ENCODE results near the gene CLTCL1.
"Not testable (repeated sequence)": the region's sequence is repeated elsewhere in the genome, so short reads cannot be mapped to it uniquely, and the experiment has no call there.

Gene CLTCL1

DNA sequence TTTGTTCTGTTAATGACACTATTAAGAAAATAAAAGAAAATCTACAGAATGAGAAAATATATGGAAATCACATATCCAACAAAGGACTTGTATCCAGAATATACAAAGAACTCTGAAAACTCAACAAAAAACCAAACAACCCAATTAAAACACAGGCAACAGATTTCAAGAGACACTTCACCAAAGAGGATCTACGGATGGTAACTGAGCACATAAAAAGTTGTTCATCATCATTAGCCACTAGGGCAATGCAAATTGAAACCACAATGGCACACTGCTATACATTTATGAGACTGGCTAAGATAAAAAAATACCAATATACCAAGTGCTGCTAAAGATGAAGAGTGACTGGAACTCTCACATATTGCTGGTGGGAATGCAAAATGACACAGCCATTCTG, 78.5 kb downstream of the CLTCL1 start:
- no peaks in the 10 kb centered on the region for H3K9me3 ChIP-seq (ENCODE audit: control insufficient read depth in 2 of 2, low read length in 2 of 2)
- H3K9ac ChIP-seq (ENCODE audit: low read depth in 1 of 2, low read length in 2 of 2) = no peak overlapping the region
- H3K4me3 ChIP-seq (ENCODE audit: low read length in 2 of 2) = no peak overlapping the region
- H3K4me1 ChIP-seq (ENCODE audit: control insufficient read depth in 2 of 2, insufficient read depth in 2 of 2, low read length in 2 of 2) = peaks cover 0 to 2% of the 10 kb centered on the region in 2 donors
- H3K27me3 ChIP-seq (ENCODE audit: control insufficient read depth in 2 of 2, insufficient read depth in 2 of 2, low read length in 2 of 2) = no peaks in the 10 kb centered on the region
- no peak overlapping the region for H3K27ac ChIP-seq (ENCODE audit: low read depth in 2 of 2, low read length in 2 of 2)
- H3K36me3 ChIP-seq (ENCODE audit: control insufficient read depth in 2 of 2, insufficient read depth in 2 of 2, low read length in 2 of 2) = peaks cover 2 to 5% of the 10 kb centered on the region in 2 donors

DNA sequence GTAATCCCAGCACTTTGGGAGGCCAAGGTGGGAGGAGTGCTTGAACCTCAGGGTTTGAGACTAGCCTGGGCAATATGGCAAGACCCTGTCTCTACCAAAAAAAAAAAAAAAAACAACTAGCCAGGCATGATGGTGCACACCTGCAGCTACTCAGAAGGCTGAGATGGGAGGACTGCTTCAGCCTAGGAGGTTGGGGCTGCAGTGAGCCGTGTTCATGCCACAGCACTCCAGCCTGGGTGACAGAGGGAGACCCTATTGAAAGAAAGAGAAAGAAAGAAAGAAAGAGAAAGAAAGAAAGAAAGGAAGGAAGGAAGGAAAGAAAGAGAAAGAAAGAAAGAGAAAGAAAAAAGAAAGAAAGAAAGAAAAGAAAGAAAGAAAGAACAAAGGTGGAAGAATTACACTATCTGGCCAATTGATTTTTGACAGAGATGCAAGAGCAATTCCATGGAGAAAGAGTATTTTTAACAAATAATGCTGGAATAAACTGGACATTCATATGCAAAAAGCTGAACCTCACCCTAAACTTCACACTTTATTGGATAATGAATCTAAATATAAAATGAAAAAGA, 79.1 kb downstream of the CLTCL1 start:
- Histone ChIP-seq H3K9ac (ENCODE audit: low read depth in 1 of 2, low read length in 2 of 2) (no peak overlapping the region), H3K36me3 (ENCODE audit: control insufficient read depth in 2 of 2, insufficient read depth in 2 of 2, low read length in 2 of 2) (peaks cover 2 to 5% of the 10 kb centered on the region in 2 donors)

DNA sequence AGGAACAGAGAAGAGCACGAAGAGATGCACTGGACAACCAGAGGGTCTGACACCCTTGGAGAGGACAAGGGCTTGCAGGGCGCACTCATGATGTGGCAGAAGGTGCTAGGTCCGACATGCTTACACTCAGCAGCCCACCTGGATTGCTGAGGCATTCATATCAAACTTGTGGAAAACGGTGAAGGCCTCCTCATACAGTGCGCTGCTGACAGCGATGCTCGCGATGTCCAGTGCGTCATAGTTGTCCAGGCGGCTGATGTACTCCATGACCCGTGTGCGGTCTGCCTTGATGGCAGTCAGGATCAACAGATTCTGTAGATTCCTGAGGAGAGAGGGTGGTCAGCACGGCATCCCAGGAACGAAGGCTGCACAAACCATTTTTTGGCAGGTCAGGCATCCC, 81.3 kb downstream of the CLTCL1 start:
- Histone ChIP-seq H3K4me1 (ENCODE audit: control insufficient read depth in 2 of 2, insufficient read depth in 2 of 2, low read length in 2 of 2) (no peaks in the 10 kb centered on the region), H3K36me3 (ENCODE audit: control insufficient read depth in 2 of 2, insufficient read depth in 2 of 2, low read length in 2 of 2) (peaks cover 0 to 5% of the 10 kb centered on the region in 2 donors), H3K4me3 (ENCODE audit: low read length in 2 of 2) (no peak overlapping the region), H3K9me3 (ENCODE audit: control insufficient read depth in 2 of 2, low read length in 2 of 2) (no peaks in the 10 kb centered on the region), H3K9ac (ENCODE audit: low read depth in 1 of 2, low read length in 2 of 2) (no peak overlapping the region), H3K27ac (ENCODE audit: low read depth in 2 of 2, low read length in 2 of 2) (no peak overlapping the region), H3K27me3 (ENCODE audit: control insufficient read depth in 2 of 2, insufficient read depth in 2 of 2, low read length in 2 of 2) (no peaks in the 10 kb centered on the region)

More for the DNA sequence above, 79.1 kb downstream of the CLTCL1 start:
- no peak overlapping the region for H3K27ac ChIP-seq (ENCODE audit: low read depth in 2 of 2, low read length in 2 of 2)
- H3K4me1 ChIP-seq (ENCODE audit: control insufficient read depth in 2 of 2, insufficient read depth in 2 of 2, low read length in 2 of 2) = no peaks in the 10 kb centered on the region
- H3K4me3 ChIP-seq (ENCODE audit: low read length in 2 of 2) = no peak overlapping the region
- H3K9me3 ChIP-seq (ENCODE audit: control insufficient read depth in 2 of 2, low read length in 2 of 2) = no peaks in the 10 kb centered on the region
- H3K27me3 ChIP-seq (ENCODE audit: control insufficient read depth in 2 of 2, insufficient read depth in 2 of 2, low read length in 2 of 2) = no peaks in the 10 kb centered on the region

DNA sequence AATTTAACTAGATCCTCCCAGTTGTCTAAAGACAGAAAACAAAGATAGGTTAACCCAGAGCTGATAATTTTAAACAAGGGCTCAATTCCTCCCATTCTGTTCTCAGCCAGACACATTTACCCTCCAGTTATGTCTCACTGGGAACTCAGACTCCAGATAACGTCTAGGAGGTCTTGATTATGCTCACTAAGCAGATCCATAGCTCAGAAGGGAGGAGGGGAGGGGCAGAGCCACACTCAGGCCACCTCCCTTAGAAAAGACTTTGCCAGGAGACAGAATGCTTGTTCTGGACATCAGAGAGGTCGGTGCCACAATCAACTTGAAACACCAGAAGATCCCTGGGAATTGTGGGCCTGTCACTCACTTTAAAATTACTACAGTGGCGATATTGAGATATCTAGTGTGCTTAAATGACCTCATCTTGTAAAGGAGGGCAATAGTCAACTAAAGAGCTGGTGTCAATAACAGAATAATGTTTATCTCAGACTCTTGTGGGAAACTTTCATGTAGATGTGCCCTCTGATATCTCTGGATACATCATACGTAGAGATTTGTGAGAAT, 83.2 kb downstream of the CLTCL1 start:
- H3K4me3 ChIP-seq (ENCODE audit: low read length in 2 of 2) = no peak overlapping the region
- H3K27me3 ChIP-seq (ENCODE audit: control insufficient read depth in 2 of 2, insufficient read depth in 2 of 2, low read length in 2 of 2) = no peaks in the 10 kb centered on the region
- no peak overlapping the region for H3K27ac ChIP-seq (ENCODE audit: low read depth in 2 of 2, low read length in 2 of 2)
- no peaks in the 10 kb centered on the region for H3K4me1 ChIP-seq (ENCODE audit: control insufficient read depth in 2 of 2, insufficient read depth in 2 of 2, low read length in 2 of 2)
- H3K9ac ChIP-seq (ENCODE audit: low read depth in 1 of 2, low read length in 2 of 2) = no peak overlapping the region
- no peaks in the 10 kb centered on the region for H3K9me3 ChIP-seq (ENCODE audit: control insufficient read depth in 2 of 2, low read length in 2 of 2)
- H3K36me3 ChIP-seq (ENCODE audit: control insufficient read depth in 2 of 2, insufficient read depth in 2 of 2, low read length in 2 of 2) = peaks cover 0 to 5% of the 10 kb centered on the region in 2 donors

DNA sequence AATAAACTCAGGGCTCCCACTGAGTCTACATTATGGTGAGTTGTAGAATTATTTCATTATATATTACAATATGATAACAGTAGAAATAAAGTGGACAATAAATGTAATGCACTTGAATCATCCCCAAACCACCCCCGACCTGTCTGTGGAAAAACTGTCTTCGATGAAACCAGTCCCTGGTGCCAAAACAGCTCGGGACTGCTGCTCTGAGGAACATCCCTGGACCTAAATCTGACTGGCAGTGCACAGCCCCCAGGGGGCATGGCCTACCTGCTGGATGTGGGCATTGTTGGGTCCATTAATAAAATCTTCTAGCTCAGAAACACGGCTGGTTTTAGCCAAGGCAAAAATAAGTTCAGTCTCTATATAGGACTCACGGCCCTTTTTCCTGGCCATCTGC, 83.6 kb downstream of the CLTCL1 start:
- Histone ChIP-seq H3K36me3 (ENCODE audit: control insufficient read depth in 2 of 2, insufficient read depth in 2 of 2, low read length in 2 of 2) (peaks cover 0 to 5% of the 10 kb centered on the region in 2 donors), H3K4me1 (ENCODE audit: control insufficient read depth in 2 of 2, insufficient read depth in 2 of 2, low read length in 2 of 2) (no peaks in the 10 kb centered on the region), H3K9me3 (ENCODE audit: control insufficient read depth in 2 of 2, low read length in 2 of 2) (no peaks in the 10 kb centered on the region), H3K4me3 (ENCODE audit: low read length in 2 of 2) (no peak overlapping the region), H3K27me3 (ENCODE audit: control insufficient read depth in 2 of 2, insufficient read depth in 2 of 2, low read length in 2 of 2) (no peaks in the 10 kb centered on the region), H3K9ac (ENCODE audit: low read depth in 1 of 2, low read length in 2 of 2) (no peak overlapping the region), H3K27ac (ENCODE audit: low read depth in 2 of 2, low read length in 2 of 2) (no peak overlapping the region)

DNA sequence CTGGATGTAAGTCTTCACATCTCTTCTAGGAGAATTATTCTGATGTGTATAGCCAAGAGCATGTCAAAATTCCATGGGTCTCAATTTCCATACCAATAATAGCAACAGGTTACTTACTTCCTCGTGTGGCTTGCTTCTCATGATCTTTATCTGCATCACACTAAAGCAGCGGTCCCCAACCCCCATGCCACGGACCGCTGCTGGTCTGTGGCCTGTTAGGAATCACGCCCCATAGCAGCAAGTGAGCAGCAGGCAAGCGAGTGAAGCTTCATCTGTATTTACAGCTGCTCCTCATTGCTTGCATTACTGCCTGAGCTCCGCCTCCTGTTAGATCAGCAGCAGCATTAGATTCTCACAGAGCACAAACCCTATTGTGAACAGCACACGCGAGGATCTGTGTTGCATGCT, 84.1 kb downstream of the CLTCL1 start:
- Histone ChIP-seq H3K27me3 (ENCODE audit: control insufficient read depth in 2 of 2, insufficient read depth in 2 of 2, low read length in 2 of 2) (no peaks in the 10 kb centered on the region), H3K4me1 (ENCODE audit: control insufficient read depth in 2 of 2, insufficient read depth in 2 of 2, low read length in 2 of 2) (no peaks in the 10 kb centered on the region), H3K27ac (ENCODE audit: low read depth in 2 of 2, low read length in 2 of 2) (no peak overlapping the region), H3K9me3 (ENCODE audit: control insufficient read depth in 2 of 2, low read length in 2 of 2) (no peaks in the 10 kb centered on the region), H3K9ac (ENCODE audit: low read depth in 1 of 2, low read length in 2 of 2) (no peak overlapping the region), H3K36me3 (ENCODE audit: control insufficient read depth in 2 of 2, insufficient read depth in 2 of 2, low read length in 2 of 2) (peaks cover 0 to 5% of the 10 kb centered on the region in 2 donors), H3K4me3 (ENCODE audit: low read length in 2 of 2) (no peak overlapping the region)

DNA sequence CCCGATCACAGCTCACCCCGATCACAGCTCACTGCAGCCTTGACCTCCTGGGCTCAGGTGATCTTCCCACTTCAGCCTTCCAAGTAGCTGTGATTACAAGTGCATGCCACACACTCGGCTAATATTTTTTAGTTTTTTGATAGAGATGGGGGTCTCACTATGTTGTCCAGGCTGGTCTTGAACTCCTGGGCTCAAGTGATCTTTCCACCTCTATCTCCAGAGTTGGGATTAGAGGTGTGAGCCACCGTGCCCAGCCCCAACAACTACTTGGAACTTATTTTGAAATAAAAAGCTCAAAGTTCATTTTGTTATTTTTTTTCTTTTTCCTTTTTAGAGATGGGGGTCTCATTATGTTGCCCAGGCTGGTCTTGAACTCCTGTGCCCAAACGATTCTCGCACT, 85.2 kb downstream of the CLTCL1 start:
- H3K9me3 ChIP-seq (ENCODE audit: control insufficient read depth in 2 of 2, low read length in 2 of 2) = no peaks in the 10 kb centered on the region
- no peak overlapping the region for H3K9ac ChIP-seq (ENCODE audit: low read depth in 1 of 2, low read length in 2 of 2)
- no peak overlapping the region for H3K4me3 ChIP-seq (ENCODE audit: low read length in 2 of 2)
- H3K4me1 ChIP-seq (ENCODE audit: control insufficient read depth in 2 of 2, insufficient read depth in 2 of 2, low read length in 2 of 2) = no peaks in the 10 kb centered on the region
- peaks cover 0 to 5% of the 10 kb centered on the region in 2 donors for H3K36me3 ChIP-seq (ENCODE audit: control insufficient read depth in 2 of 2, insufficient read depth in 2 of 2, low read length in 2 of 2)
- no peaks in the 10 kb centered on the region for H3K27me3 ChIP-seq (ENCODE audit: control insufficient read depth in 2 of 2, insufficient read depth in 2 of 2, low read length in 2 of 2)
- H3K27ac ChIP-seq (ENCODE audit: low read depth in 2 of 2, low read length in 2 of 2) = no peak overlapping the region

DNA sequence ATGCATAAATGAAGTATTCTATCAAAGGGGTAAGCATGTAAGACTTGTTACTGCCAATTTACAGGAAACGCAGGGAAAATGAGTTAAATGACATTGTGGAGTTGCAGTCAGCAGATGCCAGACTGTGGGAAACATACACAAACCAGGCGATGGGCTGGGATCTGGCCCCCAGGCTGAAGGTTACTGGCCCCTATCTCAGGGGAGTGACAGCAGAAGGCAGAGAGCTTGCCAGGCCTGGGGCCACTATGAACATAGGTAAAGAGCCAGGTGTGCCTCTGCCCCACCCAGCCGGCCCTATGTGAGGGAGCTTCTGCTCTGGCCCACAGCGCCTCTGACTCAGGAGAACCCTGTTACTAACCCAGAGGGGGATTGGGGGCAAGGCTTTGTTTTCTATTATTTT, 86.9 kb downstream of the CLTCL1 start:
- Histone ChIP-seq H3K27ac (ENCODE audit: low read depth in 2 of 2, low read length in 2 of 2) (no peak overlapping the region), H3K4me1 (ENCODE audit: control insufficient read depth in 2 of 2, insufficient read depth in 2 of 2, low read length in 2 of 2) (no peaks in the 10 kb centered on the region), H3K36me3 (ENCODE audit: control insufficient read depth in 2 of 2, insufficient read depth in 2 of 2, low read length in 2 of 2) (no peaks in the 10 kb centered on the region), H3K9ac (ENCODE audit: low read depth in 1 of 2, low read length in 2 of 2) (no peak overlapping the region), H3K27me3 (ENCODE audit: control insufficient read depth in 2 of 2, insufficient read depth in 2 of 2, low read length in 2 of 2) (no peaks in the 10 kb centered on the region), H3K9me3 (ENCODE audit: control insufficient read depth in 2 of 2, low read length in 2 of 2) (no peaks in the 10 kb centered on the region), H3K4me3 (ENCODE audit: low read length in 2 of 2) (no peak overlapping the region)

DNA sequence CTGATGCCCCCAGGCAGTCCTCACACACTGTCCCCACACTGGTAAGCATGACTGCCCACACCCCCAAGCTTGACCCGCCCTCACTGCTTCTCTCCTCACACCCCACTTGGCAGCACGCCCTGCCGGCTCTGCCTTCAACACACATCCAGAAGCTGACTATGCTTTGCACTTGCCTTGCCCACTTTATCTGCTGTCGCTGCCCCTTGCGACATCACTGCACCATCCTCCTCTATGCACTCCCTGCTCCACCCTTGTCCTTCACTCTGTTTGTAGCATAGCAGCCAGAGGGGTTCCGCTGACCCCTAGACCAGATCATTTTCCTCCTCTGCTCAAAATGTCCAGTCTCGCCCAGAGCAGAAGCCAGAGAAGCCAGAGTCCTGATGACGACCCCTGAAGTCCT, 87.7 kb downstream of the CLTCL1 start:
- Histone ChIP-seq H3K4me1 (ENCODE audit: control insufficient read depth in 2 of 2, insufficient read depth in 2 of 2, low read length in 2 of 2) (no peaks in the 10 kb centered on the region), H3K27me3 (ENCODE audit: control insufficient read depth in 2 of 2, insufficient read depth in 2 of 2, low read length in 2 of 2) (no peaks in the 10 kb centered on the region), H3K36me3 (ENCODE audit: control insufficient read depth in 2 of 2, insufficient read depth in 2 of 2, low read length in 2 of 2) (no peaks in the 10 kb centered on the region), H3K4me3 (ENCODE audit: low read length in 2 of 2) (no peak overlapping the region), H3K27ac (ENCODE audit: low read depth in 2 of 2, low read length in 2 of 2) (no peak overlapping the region), H3K9ac (ENCODE audit: low read depth in 1 of 2, low read length in 2 of 2) (no peak overlapping the region), H3K9me3 (ENCODE audit: control insufficient read depth in 2 of 2, low read length in 2 of 2) (no peaks in the 10 kb centered on the region)

DNA sequence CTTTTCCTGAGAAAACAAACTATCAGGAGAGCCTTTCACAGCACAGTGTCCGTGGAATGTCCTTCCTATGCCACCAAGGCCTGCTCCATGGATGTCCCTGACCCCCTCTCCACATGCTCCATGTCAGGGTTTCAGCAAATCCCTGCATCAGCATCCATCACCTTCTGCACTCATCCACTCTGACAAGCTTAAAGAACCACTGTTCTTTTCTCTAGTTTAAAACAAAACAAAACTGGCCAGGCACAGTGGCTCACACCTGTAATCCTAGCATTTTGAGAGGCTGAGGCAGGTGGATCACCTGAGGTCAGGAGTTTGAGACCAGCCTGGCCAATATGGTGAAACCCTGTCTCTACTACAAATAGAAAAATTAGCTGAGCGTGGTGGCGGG, 88.7 kb downstream of the CLTCL1 start:
- H3K27ac ChIP-seq (ENCODE audit: low read depth in 2 of 2, low read length in 2 of 2); H3K27me3 ChIP-seq (ENCODE audit: control insufficient read depth in 2 of 2, insufficient read depth in 2 of 2, low read length in 2 of 2); H3K9ac ChIP-seq (ENCODE audit: low read depth in 1 of 2, low read length in 2 of 2); H3K4me1 ChIP-seq (ENCODE audit: control insufficient read depth in 2 of 2, insufficient read depth in 2 of 2, low read length in 2 of 2); H3K4me3 ChIP-seq (ENCODE audit: low read length in 2 of 2); H3K36me3 ChIP-seq (ENCODE audit: control insufficient read depth in 2 of 2, insufficient read depth in 2 of 2, low read length in 2 of 2); H3K9me3 ChIP-seq (ENCODE audit: control insufficient read depth in 2 of 2, low read length in 2 of 2): not testable (repeated sequence)
